ENCODE measurements around the gene CRB1. TPM values are rescaled to one million over a fixed set of nuclear protein-coding genes. Genes with fewer than 3 reads are reported as not detected.

CRB1 gene
- total RNA-seq, 1 experiment from 2014 or later = not detected

- Histone ChIP-seq H3K9ac (ENCODE audit: low read length) (no peak overlapping the region), H2AFZ (ENCODE audit: low read length) (no peak overlapping the region), H3K79me2 (ENCODE audit: low read length) (no peaks in the 10 kb centered on the region), H3K9me2 (replicated peaks; ENCODE audit: insufficient read depth, low read length) (no peaks in the 10 kb centered on the region), H3K27ac (ENCODE audit: low read length) (no peak overlapping the region), H3K36me3 (ENCODE audit: insufficient read depth, low read length) (no peaks in the 10 kb centered on the region), H3K4me3 (ENCODE audit: low read length) (no peak overlapping the region), H3K9me3 (ENCODE audit: low read length) (no peaks in the 10 kb centered on the region), H4K20me1 (ENCODE audit: insufficient read depth, low read depth, low read length) (no peaks in the 10 kb centered on the region), H3K4me1 (ENCODE audit: low read length) (no peaks in the 10 kb centered on the region), H3K4me2 (ENCODE audit: low read depth, low read length, poor library complexity, severe bottlenecking) (no peak overlapping the region), H3K27me3 (ENCODE audit: low read length) (no peaks in the 10 kb centered on the region)
- no peak for DNase-seq
These were observed 106.4 kb downstream of the CRB1 start for GRCh38 chr1:197374428-197374827.

- Histone ChIP-seq H3K4me2 (ENCODE audit: low read depth, low read length, poor library complexity, severe bottlenecking) (no peak overlapping the region), H3K79me2 (ENCODE audit: low read length) (no peaks in the 10 kb centered on the region), H3K27ac (ENCODE audit: low read length) (no peak overlapping the region), H3K4me1 (ENCODE audit: low read length) (no peaks in the 10 kb centered on the region), H3K36me3 (ENCODE audit: insufficient read depth, low read length) (no peaks in the 10 kb centered on the region), H3K4me3 (ENCODE audit: low read length) (no peak overlapping the region), H4K20me1 (ENCODE audit: insufficient read depth, low read depth, low read length) (no peaks in the 10 kb centered on the region), H3K9me2 (replicated peaks; ENCODE audit: insufficient read depth, low read length) (no peaks in the 10 kb centered on the region; the same call in 1 of the 2 replicates), H3K9ac (ENCODE audit: low read length) (no peak overlapping the region), H3K9me3 (ENCODE audit: low read length) (no peaks in the 10 kb centered on the region), H2AFZ (ENCODE audit: low read length) (no peak overlapping the region), H3K27me3 (ENCODE audit: low read length) (no peaks in the 10 kb centered on the region)
- no peak for DNase-seq
These were observed 116.4 kb downstream of the CRB1 start for GRCh38 chr1:197384471-197384870.

GRCh38 chr1:197388801-197389200, 120.7 kb downstream of the CRB1 start:
- no peak overlapping the region for H3K4me3 ChIP-seq (ENCODE audit: low read length)
- H3K9me3 ChIP-seq (ENCODE audit: low read length) = no peaks in the 10 kb centered on the region

GRCh38 chr1:197390856-197391255, 122.8 kb downstream of the CRB1 start:
- Histone ChIP-seq H2AFZ (ENCODE audit: low read length) (no peak overlapping the region), H3K36me3 (ENCODE audit: insufficient read depth, low read length) (no peaks in the 10 kb centered on the region), H3K9me2 (replicated peaks; ENCODE audit: insufficient read depth, low read length) (no peaks in the 10 kb centered on the region; the same call in 1 of the 2 replicates), H3K4me2 (ENCODE audit: low read depth, low read length, poor library complexity, severe bottlenecking) (no peak overlapping the region), H4K20me1 (ENCODE audit: insufficient read depth, low read depth, low read length) (no peaks in the 10 kb centered on the region), H3K27me3 (ENCODE audit: low read length) (no peaks in the 10 kb centered on the region), H3K4me3 (ENCODE audit: low read length) (no peak overlapping the region), H3K79me2 (ENCODE audit: low read length) (no peaks in the 10 kb centered on the region), H3K9me3 (ENCODE audit: low read length) (no peaks in the 10 kb centered on the region), H3K4me1 (ENCODE audit: low read length) (peaks cover 6% of the 10 kb centered on the region; the same call in 1 of the 2 replicates), H3K27ac (ENCODE audit: low read length) (no peak overlapping the region), H3K9ac (ENCODE audit: low read length) (no peak overlapping the region)
- no peak for DNase-seq

More at GRCh38 chr1:197388801-197389200, 120.7 kb downstream of the CRB1 start:
- Histone ChIP-seq H3K27ac (ENCODE audit: low read length) (no peak overlapping the region), H2AFZ (ENCODE audit: low read length) (no peak overlapping the region), H3K36me3 (ENCODE audit: insufficient read depth, low read length) (no peaks in the 10 kb centered on the region), H3K4me2 (ENCODE audit: low read depth, low read length, poor library complexity, severe bottlenecking) (no peak overlapping the region), H3K9ac (ENCODE audit: low read length) (no peak overlapping the region), H3K9me2 (replicated peaks; ENCODE audit: insufficient read depth, low read length) (no peaks in the 10 kb centered on the region; the same call in 1 of the 2 replicates), H4K20me1 (ENCODE audit: insufficient read depth, low read depth, low read length) (no peaks in the 10 kb centered on the region), H3K4me1 (ENCODE audit: low read length) (peaks cover 4% of the 10 kb centered on the region; the same call in 1 of the 2 replicates), H3K79me2 (ENCODE audit: low read length) (no peaks in the 10 kb centered on the region), H3K27me3 (ENCODE audit: low read length) (no peaks in the 10 kb centered on the region)
- DNase-seq = no peak

- peaks cover 6% of the 10 kb centered on the region; the same call in 1 of the 2 replicates for H3K4me1 ChIP-seq (ENCODE audit: low read length)
- H3K27ac ChIP-seq (ENCODE audit: low read length) = no peak overlapping the region
- H3K9ac ChIP-seq (ENCODE audit: low read length) = no peak overlapping the region
These were observed 123.5 kb downstream of the CRB1 start for GRCh38 chr1:197391303-197392226.

GRCh38 chr1:197392541-197392940, 124.5 kb downstream of the CRB1 start:
- Histone ChIP-seq H3K9me2 (replicated peaks; ENCODE audit: insufficient read depth, low read length) (no peaks in the 10 kb centered on the region), H3K9ac (ENCODE audit: low read length) (no peak overlapping the region), H3K36me3 (ENCODE audit: insufficient read depth, low read length) (no peaks in the 10 kb centered on the region), H3K27ac (ENCODE audit: low read length) (no peak overlapping the region), H3K27me3 (ENCODE audit: low read length) (no peaks in the 10 kb centered on the region), H3K79me2 (ENCODE audit: low read length) (no peaks in the 10 kb centered on the region), H4K20me1 (ENCODE audit: insufficient read depth, low read depth, low read length) (no peaks in the 10 kb centered on the region), H2AFZ (ENCODE audit: low read length) (no peak overlapping the region), H3K9me3 (ENCODE audit: low read length) (no peaks in the 10 kb centered on the region), H3K4me1 (ENCODE audit: low read length) (peaks cover 6% of the 10 kb centered on the region; the same call in 1 of the 2 replicates), H3K4me3 (ENCODE audit: low read length) (no peak overlapping the region), H3K4me2 (ENCODE audit: low read depth, low read length, poor library complexity, severe bottlenecking) (no peak overlapping the region)
- DNase-seq = no peak

More at GRCh38 chr1:197391303-197392226, 123.5 kb downstream of the CRB1 start:
- DNase-seq = no peak
- H3K36me3 ChIP-seq (ENCODE audit: insufficient read depth, low read length) = no peaks in the 10 kb centered on the region
- H3K79me2 ChIP-seq (ENCODE audit: low read length) = no peaks in the 10 kb centered on the region
- H3K9me2 ChIP-seq (replicated peaks; ENCODE audit: insufficient read depth, low read length) = no peaks in the 10 kb centered on the region; the same call in 1 of the 2 replicates
- no peaks in the 10 kb centered on the region for H4K20me1 ChIP-seq (ENCODE audit: insufficient read depth, low read depth, low read length)
- no peaks in the 10 kb centered on the region for H3K9me3 ChIP-seq (ENCODE audit: low read length)
- no peak overlapping the region for H3K4me2 ChIP-seq (ENCODE audit: low read depth, low read length, poor library complexity, severe bottlenecking)
- H2AFZ ChIP-seq (ENCODE audit: low read length) = no peak overlapping the region
- no peaks in the 10 kb centered on the region for H3K27me3 ChIP-seq (ENCODE audit: low read length)
- no peak overlapping the region for H3K4me3 ChIP-seq (ENCODE audit: low read length)

GRCh38 chr1:197393105-197393504, 125.1 kb downstream of the CRB1 start:
- H3K4me2 ChIP-seq (ENCODE audit: low read depth, low read length, poor library complexity, severe bottlenecking) = no peak overlapping the region
- peaks cover 6% of the 10 kb centered on the region; the same call in 1 of the 2 replicates for H3K4me1 ChIP-seq (ENCODE audit: low read length)
- no peaks in the 10 kb centered on the region for H4K20me1 ChIP-seq (ENCODE audit: insufficient read depth, low read depth, low read length)
- H2AFZ ChIP-seq (ENCODE audit: low read length) = no peak overlapping the region
- H3K9ac ChIP-seq (ENCODE audit: low read length) = no peak overlapping the region
- DNase-seq = no peak
- H3K79me2 ChIP-seq (ENCODE audit: low read length) = no peaks in the 10 kb centered on the region
- no peaks in the 10 kb centered on the region for H3K36me3 ChIP-seq (ENCODE audit: insufficient read depth, low read length)
- no peaks in the 10 kb centered on the region for H3K9me3 ChIP-seq (ENCODE audit: low read length)
- H3K4me3 ChIP-seq (ENCODE audit: low read length) = no peak overlapping the region
- H3K9me2 ChIP-seq (replicated peaks; ENCODE audit: insufficient read depth, low read length) = no peaks in the 10 kb centered on the region
- no peak overlapping the region for H3K27ac ChIP-seq (ENCODE audit: low read length)
- no peaks in the 10 kb centered on the region for H3K27me3 ChIP-seq (ENCODE audit: low read length)

GRCh38 chr1:197393772-197394171, 125.7 kb downstream of the CRB1 start:
- Histone ChIP-seq H3K27ac (ENCODE audit: low read length) (no peak overlapping the region), H4K20me1 (ENCODE audit: insufficient read depth, low read depth, low read length) (no peaks in the 10 kb centered on the region), H3K79me2 (ENCODE audit: low read length) (no peaks in the 10 kb centered on the region), H3K4me1 (ENCODE audit: low read length) (peaks cover 6% of the 10 kb centered on the region; the same call in 1 of the 2 replicates), H3K4me3 (ENCODE audit: low read length) (no peak overlapping the region), H2AFZ (ENCODE audit: low read length) (no peak overlapping the region), H3K4me2 (ENCODE audit: low read depth, low read length, poor library complexity, severe bottlenecking) (no peak overlapping the region), H3K9ac (ENCODE audit: low read length) (no peak overlapping the region), H3K36me3 (ENCODE audit: insufficient read depth, low read length) (no peaks in the 10 kb centered on the region), H3K27me3 (ENCODE audit: low read length) (no peaks in the 10 kb centered on the region), H3K9me3 (ENCODE audit: low read length) (no peaks in the 10 kb centered on the region), H3K9me2 (replicated peaks; ENCODE audit: insufficient read depth, low read length) (no peaks in the 10 kb centered on the region)
- no peak for DNase-seq

All from Karpas-422 (cell line).